GM21528 (cell line): Measurements from ENCODE around the gene TGFBI.
A peak's percentile ranks its signal among the peaks of the same experiment; 100 is the strongest.

Source experiments
- ATAC-seq: cut with Tn5 transposase; IDR thresholded peaks from one replicate; pipeline ENCODE4 v1.9.1; 2021; ENCODE audit warnings: mild to moderate bottlenecking, moderate library complexity; ENCODE audit not compliant: unreplicated experiment, low FRiP score

Gene TGFBI

DNA sequence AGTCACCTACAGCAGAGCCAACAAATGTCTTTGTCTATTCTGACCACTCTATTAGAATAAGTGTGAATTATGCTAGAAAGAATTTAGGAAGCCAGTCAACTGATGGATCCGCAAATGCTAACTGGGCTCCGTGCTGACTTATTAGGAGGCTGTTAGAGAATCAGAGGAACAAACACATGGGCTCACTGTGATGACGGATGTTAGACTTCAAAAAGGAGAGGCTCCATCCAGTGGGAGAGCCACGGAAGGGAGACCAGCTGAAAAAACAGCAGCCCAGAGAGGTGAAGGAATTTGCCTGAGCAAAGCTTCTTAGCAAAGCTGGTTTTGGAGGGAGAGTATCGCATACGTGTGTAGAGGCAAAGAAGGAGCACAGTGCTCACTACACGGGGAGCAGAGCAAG is 5.8 kb upstream of the TGFBI start:
- no peak for ATAC-seq

GRCh38 chr5:136023958-136024541 is 4.7 kb upstream of the TGFBI start:
- ATAC-seq, result no peak

DNA sequence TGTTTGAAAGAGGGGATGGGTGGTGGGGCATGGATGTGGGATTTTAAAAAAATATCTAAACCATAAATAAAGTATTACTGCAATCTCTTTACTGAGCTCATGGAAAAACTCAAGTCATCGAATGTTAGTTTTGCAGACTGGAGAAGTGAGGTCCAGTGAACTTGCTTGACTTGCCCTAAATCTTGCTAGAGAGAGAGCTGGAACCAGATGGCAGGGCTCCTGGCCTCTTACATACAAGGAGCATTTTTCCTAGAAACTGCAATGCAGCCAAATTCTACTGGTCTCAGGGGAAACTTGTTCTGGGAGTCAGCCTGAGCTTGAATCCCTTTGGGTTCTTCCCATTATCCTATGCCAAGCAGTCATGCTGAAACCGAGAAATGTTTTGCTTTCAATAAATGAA is 2.9 kb upstream of the TGFBI start:
- ATAC-seq, result no peak

DNA sequence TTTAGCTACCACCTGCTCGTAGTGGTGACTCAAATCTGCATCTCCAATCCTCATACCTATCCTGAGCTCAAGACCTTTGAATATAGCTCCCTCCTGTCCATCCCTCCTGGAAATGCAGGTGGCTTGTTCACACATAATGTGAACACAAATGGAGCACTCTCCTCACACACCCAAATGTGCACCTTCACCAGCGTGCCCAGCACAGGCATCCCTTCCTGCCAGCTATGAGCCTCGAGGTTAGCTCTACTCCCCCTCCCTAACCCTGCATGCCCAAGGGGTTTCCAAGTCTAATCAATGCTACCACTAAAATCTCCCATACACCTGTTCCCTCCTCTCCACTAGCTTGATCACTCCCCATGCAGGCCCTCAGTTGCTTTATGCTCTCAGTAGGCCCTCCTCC is 2.2 kb upstream of the TGFBI start:
- ATAC-seq, result no peak

DNA sequence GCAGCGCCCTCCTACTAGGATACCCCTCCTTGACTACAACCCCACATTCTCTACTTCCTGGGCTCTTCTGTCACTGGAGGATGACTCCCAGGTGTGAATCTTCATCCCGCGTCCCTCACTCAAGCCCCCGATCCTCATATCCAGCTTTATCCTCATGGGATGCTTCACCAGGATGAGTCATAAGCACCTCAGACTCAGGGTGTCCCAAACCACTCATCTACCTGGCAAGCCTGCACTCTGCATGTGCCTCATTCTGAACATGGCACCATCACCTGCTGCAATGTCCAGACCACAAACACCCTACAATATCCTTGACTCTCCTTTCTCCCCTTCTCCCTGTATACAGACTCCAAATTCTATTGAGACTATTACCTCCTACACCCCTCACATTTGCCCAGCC is 1.5 kb upstream of the TGFBI start:
- no peak for ATAC-seq

DNA sequence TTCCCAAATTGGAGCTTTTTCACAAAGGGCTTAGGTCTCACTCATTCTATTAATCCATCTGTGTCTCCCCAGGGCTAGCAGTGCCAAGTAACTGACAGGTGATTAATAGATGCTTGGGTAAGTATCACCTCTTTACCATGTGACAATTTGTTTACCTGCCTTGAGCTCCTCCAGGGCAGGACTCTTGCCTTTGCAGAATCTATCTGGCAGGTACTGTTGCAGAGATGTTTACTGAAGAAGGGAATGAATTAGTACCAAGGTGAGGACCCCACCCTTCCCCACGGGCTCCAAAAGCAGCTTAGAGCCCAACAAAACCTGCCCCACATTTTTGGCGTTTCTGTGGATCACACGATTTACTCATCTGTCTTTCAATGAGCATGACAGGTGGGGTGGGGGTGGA is 698 bp upstream of the TGFBI start:
- ATAC-seq, result no peak

DNA sequence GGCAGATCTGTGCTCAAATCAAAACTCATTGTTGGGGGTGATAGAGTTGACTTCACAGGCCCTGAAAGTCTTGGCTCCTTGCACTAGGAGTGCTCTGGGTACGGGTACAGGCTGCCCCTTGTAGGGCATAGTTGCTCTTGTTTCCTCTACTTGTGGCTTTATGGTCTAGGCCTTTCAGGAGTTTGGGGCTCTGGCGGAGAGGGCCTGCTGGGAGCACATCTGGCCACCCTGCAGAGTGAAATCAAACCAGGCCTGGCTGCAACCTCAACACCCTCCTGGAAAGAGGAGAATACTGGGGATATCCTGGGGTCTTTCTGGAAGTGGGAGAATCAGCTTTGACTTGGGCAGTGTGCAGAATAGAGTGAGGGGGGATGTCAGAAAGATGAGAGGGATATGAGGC is 1.5 kb downstream of the TGFBI start:
- no peak for ATAC-seq

- peak; percentile 59 for ATAC-seq
These were observed 2.3 kb downstream of the TGFBI start for GRCh38 chr5:136030956-136031611.

GRCh38 chr5:136031711-136032110 is 2.9 kb downstream of the TGFBI start:
- ATAC-seq, result no peak

GRCh38 chr5:136032564-136032963 is 3.8 kb downstream of the TGFBI start:
- no peak for ATAC-seq

DNA sequence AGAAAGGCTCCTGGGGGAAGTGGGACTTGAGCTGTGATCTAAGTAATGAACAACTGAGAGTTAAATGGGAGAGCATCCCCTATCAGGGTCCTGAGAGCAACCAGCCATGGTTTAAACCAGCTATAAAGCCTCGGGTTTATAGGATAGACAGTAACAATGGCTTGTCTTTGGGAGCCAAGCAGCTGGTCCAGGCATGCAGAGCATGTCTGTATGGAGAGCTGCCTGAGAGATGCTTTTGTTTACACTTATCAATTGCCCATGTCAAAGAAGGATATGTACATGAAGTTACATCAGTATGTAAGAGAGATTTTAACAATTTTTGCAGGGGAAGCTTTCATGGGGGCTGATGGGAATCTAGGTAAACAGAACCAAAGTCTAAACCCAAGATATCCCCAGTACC is 4.4 kb downstream of the TGFBI start:
- no peak for ATAC-seq

DNA sequence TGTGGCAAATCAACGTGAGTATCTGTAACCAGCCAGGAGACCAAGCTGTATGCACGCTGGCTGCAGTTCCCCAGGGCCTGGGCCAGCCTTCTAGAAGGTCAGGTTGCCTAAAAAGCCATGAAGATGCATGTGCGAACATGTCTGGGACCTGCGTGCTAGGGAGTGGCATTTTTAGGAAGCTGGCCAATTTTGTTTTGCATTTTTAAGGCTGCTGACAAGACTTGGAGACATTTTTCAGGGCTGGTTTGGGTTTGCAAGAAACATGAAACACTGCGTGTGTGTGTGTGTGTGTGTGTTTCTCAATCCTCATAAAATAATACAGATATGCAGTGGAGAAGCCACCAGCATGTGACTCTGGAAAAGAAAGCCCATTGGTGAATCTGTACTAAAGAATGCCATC is 5.1 kb downstream of the TGFBI start:
- ATAC-seq, result no peak

GRCh38 chr5:136034492-136034891 is 5.7 kb downstream of the TGFBI start:
- no peak for ATAC-seq

DNA sequence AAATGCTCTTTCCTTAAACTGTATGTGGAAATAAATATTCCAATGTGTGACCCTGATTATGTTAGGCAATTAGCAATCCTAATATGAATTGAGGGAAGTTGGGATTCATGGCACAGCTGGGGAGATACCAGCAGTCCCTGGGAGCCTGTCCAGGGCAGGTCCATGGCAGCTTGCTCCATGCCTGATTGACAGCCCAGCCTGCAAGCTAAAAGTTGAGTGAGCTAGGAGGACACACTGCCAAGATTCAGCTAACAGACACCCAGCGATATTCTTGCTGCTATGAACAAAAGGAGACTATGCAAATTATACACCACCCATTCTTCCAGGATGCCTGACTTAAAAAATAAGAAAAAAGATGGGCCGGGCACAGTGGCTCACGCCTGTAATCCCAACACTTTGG is 6.2 kb downstream of the TGFBI start:
- ATAC-seq, result no peak

- ATAC-seq, result no peak
These were observed 7.0 kb downstream of the TGFBI start for GRCh38 chr5:136035837-136036236.

- no peak for ATAC-seq
These were observed 7.6 kb downstream of the TGFBI start for GRCh38 chr5:136036293-136036911.

DNA sequence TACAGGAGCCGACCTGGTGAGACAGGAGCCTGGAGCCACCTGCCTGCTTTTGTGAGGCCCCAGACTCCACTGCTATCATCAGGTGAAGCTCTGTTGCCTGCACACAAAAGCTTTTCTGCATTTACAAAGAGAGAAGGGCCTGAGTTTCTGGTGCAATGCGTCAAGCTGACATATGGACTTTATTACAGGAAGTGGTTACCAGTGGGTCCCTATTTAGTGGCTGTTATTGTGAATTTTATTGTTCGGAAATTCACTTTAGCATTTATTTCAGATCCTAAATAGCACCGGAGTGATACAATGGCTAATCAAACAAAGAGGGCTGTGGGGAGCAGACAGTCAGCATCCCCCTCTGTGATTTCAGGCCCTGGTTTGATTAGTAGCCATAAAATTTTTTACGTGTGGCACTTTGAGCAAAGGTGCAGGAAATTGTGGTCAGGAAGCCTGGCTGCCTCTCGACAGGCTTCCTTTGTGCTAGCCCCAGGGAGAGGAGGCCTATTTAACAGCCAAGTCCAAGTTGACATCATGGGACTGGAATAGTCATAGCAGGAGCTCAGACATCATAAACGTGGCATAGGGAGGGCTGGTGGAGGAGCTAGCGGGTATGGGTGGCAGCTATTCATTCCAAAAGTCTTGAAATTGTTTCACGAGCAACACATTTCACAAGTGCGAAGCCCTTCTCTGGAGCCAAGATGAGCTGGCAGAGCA is 8.4 kb downstream of the TGFBI start:
- ATAC-seq, result peak; percentile 46

- no peak for ATAC-seq
These were observed 9.8 kb downstream of the TGFBI start for GRCh38 chr5:136038635-136039034.

GRCh38 chr5:136039202-136039601 is 10.4 kb downstream of the TGFBI start:
- ATAC-seq, result no peak

DNA sequence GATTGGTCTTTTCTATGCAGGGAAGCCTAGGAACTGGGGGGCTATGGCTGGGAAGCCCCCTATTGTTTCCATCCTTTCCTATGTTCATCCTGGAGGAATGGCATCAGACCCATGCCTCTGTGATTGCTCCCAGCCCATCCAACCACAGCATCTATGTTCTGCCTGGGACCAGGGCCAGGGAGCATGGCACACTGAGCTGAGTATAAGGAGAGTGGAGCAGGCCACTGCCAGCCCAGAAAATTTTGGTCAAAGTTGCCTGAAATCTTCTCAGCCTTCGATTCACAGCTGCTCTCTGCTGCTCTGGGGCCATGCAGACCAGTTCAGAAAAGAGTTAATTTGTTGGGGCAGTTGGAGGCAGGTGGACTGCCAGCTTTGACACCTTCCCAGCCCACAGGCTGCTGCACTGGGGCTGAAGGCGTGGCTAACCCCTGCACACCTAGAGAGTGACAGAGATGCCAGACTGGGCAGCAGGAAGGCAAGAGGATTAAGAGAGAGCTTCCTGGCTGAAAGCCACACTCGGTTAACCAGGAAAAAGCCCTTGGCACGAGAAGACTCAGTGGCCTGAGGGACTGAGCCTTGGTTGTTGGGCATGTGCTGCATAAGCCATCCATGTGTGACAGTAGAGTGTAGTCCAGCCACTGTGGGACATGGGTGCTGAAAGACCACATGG is 12.1 kb downstream of the TGFBI start:
- no peak for ATAC-seq

- no peak for ATAC-seq
These were observed 13.4 kb downstream of the TGFBI start for GRCh38 chr5:136042156-136042555.
